Prostate gland (tissue), 2 donors: Measurements from ENCODE around the gene IMMT. TPM values are rescaled to one million over a fixed set of nuclear protein-coding genes. Genes with fewer than 3 reads are reported as not detected.

Experiments
- DNase-seq: peaks from one replicate; pipeline ENCODE4 v3.0.0-alpha.2; 2019; ENCODE audit warnings: low spot score
- H3K27ac ChIP-seq, 2 donors: fragments of 200-600 bp; sonication (generic); 2 replicates each; pipeline ENCODE4 v1.5.1; 2017 to 2019
- H3K27me3 ChIP-seq: fragments of 200-600 bp; sonication (generic); replicated peaks from 2 replicates; pipeline ENCODE4 v1.5.1; 2019; ENCODE audit not compliant: insufficient read depth
- H3K36me3 ChIP-seq, 2 donors: fragments of 200-600 bp; sonication (generic); 1 replicate in 1 of 2; 2 replicates in 1 of 2; pipeline versions ENCODE4 v1.5.1 to v1.8.1; 2017 to 2019
- H3K4me1 ChIP-seq: fragments of 200-600 bp; sonication (generic); replicated peaks from 2 replicates; pipeline ENCODE4 v1.5.1; 2019
- H3K4me3 ChIP-seq, 2 donors: fragments of 200-600 bp; sonication (generic); 2 replicates each; pipeline ENCODE4 v1.5.1; 2017 to 2019
- H3K9me3 ChIP-seq: fragments of 200-600 bp; sonication (generic); 2 replicates; pipeline ENCODE4 v1.5.1; 2017
- CTCF ChIP-seq, 4 experiments: fragments of 200-600 bp in 2 of 4; fragments of 450-650 bp in 2 of 4; sonication (generic) in 2 of 4; IDR thresholded peaks; 1 replicate in 3 of 4; 2 replicates in 1 of 4; pipeline ENCODE4 v1.5.1; 2016 to 2019; ENCODE audit warnings: antibody characterized with exemption in 4 of 4, mild to moderate bottlenecking in 2 of 4, moderate library complexity in 2 of 4
- POLR2A ChIP-seq: fragments of 450-650 bp; IDR thresholded peaks from one replicate; pipeline ENCODE4 v1.6.1; 2016; ENCODE audit warnings: antibody characterized with exemption, mild to moderate bottlenecking
- POLR2AphosphoS5 ChIP-seq: sonication (generic); formaldehyde crosslinking; IDR thresholded peaks from one replicate; pipeline ENCODE4 v1.6.1; 2017; ENCODE audit warnings: antibody characterized with exemption
- WGBS: methylation state at CpG from one replicate; pipeline ENCODE4 v1.1.5; 2018; 5-methylcytosine and 5-hydroxymethylcytosine counted together
- intact Hi-C: fragments of 100-400 bp; cut with DNase I; formaldehyde crosslinking; loops from one replicate; pipeline ENCODE4 v1.14.2; 2022
- total RNA-seq, 2 donors: library from RNA; depleted of rRNA; stranded (reverse); fragments of >200 nt; gene quantifications; one replicate each; pipeline ENCODE4 v1.1.0, GENCODE V29; 2016

Gene IMMT
- total RNA-seq, 2 donors from 2014 or later = 32.6 to 52.5 TPM

- intact Hi-C loops = no loop called here
- Histone ChIP-seq H3K27ac (no peak overlapping the region), H3K27me3 (no peaks in the 10 kb centered on the region), H3K9me3 (no peaks in the 10 kb centered on the region), H3K4me3 (no peak overlapping the region), H3K36me3 (peaks cover 0 to 7% of the 10 kb centered on the region in 2 donors), H3K4me1 (peaks cover 5% of the 10 kb centered on the region)
- WGBS = 79% methylated on average over 2 of the region's 2 CpGs
- no peak for DNase-seq
- TF ChIP-seq POLR2AphosphoS5 (no peak), POLR2A (no peak), CTCF (IDR thresholded peaks at IDR 0.05) (no peak)
Observed at GRCh38 chr2:86211796-86212188, 16.5 kb upstream of the IMMT start.

DNA sequence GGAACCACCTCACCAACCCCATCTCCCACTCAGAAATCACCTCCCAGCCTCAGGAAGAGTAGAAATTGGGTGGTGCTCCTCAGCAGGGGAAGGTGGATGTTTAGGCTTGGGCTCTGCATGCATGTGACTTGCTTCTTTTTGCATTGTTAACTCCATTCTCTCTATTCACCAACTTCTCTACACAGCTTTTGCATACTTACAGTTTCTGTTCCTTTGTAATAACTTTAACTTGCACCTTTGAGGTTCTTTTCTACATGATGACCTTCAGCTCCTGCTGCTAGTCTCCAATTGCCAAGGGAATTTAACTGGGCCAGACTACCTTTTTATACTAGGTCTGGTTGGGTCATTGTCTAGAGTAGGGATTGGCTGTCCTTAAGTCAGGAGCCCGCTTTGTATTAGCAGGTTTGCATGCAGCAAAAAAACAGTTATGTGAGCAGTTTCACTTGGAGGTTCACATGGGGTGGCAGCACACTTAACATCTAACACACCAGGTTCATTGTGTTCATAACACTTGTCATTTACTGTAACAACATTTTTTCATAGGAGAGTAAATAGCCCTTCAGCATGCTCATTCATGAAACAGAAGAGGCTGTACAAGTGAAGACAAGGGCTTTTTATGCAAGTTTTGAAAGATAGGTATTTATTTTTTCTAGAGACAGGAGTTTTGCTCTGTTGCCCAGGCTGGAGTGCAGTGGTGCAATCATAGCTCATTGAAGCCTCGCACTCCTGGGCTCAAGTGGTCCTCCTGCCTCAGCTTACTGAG is 16.0 kb upstream of the IMMT start:
- Histone ChIP-seq H3K36me3 (peaks cover 0 to 7% of the 10 kb centered on the region in 2 donors), H3K9me3 (no peaks in the 10 kb centered on the region), H3K27me3 (no peaks in the 10 kb centered on the region), H3K4me3 (no peak overlapping the region), H3K27ac (no peak overlapping the region), H3K4me1 (peaks cover 5% of the 10 kb centered on the region)
- DNase-seq = no peak
- TF ChIP-seq POLR2A = no peak
- no peak for TF ChIP-seq CTCF (IDR thresholded peaks at IDR 0.05)
- TF ChIP-seq POLR2AphosphoS5 = no peak
- intact Hi-C loops = no loop called here
- WGBS = 96% methylated on average over 2 of the region's 2 CpGs

DNA sequence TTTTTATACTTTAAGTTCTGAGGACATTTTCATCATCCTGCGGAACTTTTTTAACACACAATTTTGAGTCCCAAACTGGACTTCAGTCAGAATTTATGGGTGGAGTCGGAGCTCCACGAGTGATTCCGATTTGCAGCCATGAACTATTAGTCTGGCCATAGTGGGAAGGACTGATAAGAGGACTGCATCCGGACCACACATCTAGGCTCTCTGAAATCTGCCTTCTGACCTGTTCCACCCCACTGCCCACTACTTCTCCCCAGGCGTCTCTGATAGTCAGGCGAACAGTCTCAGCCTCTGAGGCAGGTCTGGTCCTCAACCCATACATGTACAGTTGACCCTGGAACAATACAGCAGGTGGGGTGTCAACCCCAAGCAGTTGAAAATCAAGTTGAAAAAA is 9.2 kb upstream of the IMMT start:
- DNase-seq = no peak
- no peak overlapping the region for H3K4me3 ChIP-seq
- TF ChIP-seq POLR2AphosphoS5 (no peak), CTCF (IDR thresholded peaks at IDR 0.05) (no peak)
- peaks cover 0 to 7% of the 10 kb centered on the region in 2 donors for H3K36me3 ChIP-seq
- no peaks in the 10 kb centered on the region for H3K9me3 ChIP-seq
- H3K4me1 ChIP-seq = no peaks in the 10 kb centered on the region
- intact Hi-C loops = no loop called here
- no peaks in the 10 kb centered on the region for H3K27me3 ChIP-seq
- WGBS = 82% methylated on average over 7 of the region's 7 CpGs
- no peak overlapping the region for H3K27ac ChIP-seq

DNA sequence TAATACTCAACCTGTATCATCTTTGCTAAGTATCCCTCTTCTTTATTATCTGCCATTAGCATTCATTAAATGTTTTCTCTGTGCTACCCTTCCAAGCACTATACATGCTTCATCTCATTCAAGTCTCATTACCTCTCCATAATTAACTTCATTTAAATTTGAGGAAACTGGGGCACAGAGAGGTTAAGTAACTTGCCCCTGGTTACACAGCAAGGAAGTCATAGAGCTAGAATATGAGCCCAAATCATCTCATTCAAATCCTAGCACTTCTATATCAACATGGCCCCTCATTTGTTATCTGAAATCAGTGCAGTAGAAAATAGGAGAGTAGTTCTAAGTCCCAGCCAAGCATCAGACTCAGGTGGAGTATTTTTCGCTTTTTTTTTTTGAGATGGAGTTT is 8.4 kb upstream of the IMMT start:
- H3K4me3 ChIP-seq = no peak overlapping the region
- DNase-seq = no peak
- intact Hi-C loops = no loop called here
- no peaks in the 10 kb centered on the region for H3K9me3 ChIP-seq
- TF ChIP-seq POLR2AphosphoS5 (no peak), CTCF (IDR thresholded peaks at IDR 0.05) (no peak), POLR2A (no peak)
- peaks cover 0 to 7% of the 10 kb centered on the region in 2 donors for H3K36me3 ChIP-seq
- no peak overlapping the region for H3K27ac ChIP-seq
- 96% methylated on average over 1 of the region's 1 CpG for WGBS
- no peaks in the 10 kb centered on the region for H3K4me1 ChIP-seq
- H3K27me3 ChIP-seq = no peaks in the 10 kb centered on the region

DNA sequence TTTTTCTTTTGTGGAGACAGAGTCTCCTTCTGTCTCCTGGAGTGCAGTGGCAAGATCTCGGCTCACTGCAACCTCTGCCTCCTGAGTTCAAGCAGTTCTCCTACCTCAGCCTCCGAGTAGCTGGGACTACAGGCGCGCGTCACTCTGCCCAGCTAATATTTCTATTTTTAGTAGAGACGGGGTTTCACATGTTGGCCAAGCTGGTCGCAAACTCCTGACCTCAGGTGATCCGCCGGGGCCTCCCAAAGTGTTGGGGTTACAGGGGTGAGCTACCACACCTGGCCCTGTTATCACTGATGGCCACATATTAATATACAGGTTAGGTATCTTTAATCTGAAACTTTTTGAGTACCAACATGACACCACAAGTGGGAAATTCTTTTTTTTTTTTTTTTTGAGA is 7.4 kb upstream of the IMMT start:
- Histone ChIP-seq H3K4me3 (no peak overlapping the region), H3K27ac (no peak overlapping the region), H3K36me3 (peaks cover 0 to 6% of the 10 kb centered on the region in 2 donors), H3K9me3 (no peaks in the 10 kb centered on the region), H3K4me1 (no peaks in the 10 kb centered on the region), H3K27me3 (no peaks in the 10 kb centered on the region)
- 78% methylated on average over 9 of the region's 9 CpGs for WGBS
- TF ChIP-seq POLR2AphosphoS5 (no peak), CTCF (IDR thresholded peaks at IDR 0.05) (no peak), POLR2A (no peak)
- intact Hi-C loops = no loop called here
- DNase-seq = no peak
